Cardiac septum (tissue), 1 donor: Measurements from ENCODE around the gene ABCC12. TPM values are rescaled to one million over a fixed set of nuclear protein-coding genes. Genes with fewer than 3 reads are reported as not detected.
A peak's percentile ranks its signal among the peaks of the same experiment; 100 is the strongest.
"Not testable (repeated sequence)": the region's sequence is repeated elsewhere in the genome, so short reads cannot be mapped to it uniquely, and the experiment has no call there.

ENCODE experiments used
- DNase-seq: peaks from one replicate; pipeline ENCODE4 v3.0.0-alpha.2; 2020; ENCODE audit warnings: low spot score
- intact Hi-C: fragments of 100-400 bp; cut with DNase I; formaldehyde crosslinking; loops from one replicate; pipeline ENCODE4 v1.14.0; 2022
- total RNA-seq: library from RNA; stranded (reverse); fragmentation: NEBNext Ultra II Directional; extraction: Animal tissue kit (Norgen Biotek cat#: 25700); gene quantifications from one replicate; pipeline ENCODE4 v1.2.1, GENCODE V29; 2021
- donor health status: DM: no; HTN: no; CAD: no.

ABCC12 gene
- total RNA-seq, 1 donor from 2014 or later = not detected

DNA sequence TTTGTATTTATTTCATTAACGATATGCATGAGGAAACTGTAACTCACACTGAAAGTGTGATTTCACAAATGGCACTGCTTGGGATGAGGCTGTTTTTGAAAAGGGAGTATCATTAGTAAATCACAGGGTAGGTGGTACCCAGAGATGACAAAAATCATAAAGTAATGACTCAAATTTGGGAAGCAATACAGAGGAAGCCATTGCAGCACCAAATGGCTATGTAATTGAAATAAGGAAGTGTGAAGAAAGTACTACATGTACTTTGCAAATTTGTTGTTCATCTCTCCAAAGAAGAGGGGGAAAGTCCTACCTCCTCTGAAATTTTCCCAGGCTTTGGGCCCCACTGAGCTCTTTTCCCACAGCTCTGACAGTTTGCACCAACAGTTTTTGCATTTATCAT is 12.3 kb upstream of the ABCC12 start:
- DNase-seq = no peak
- intact Hi-C loops = loop anchor here (5.0 to 10.0 kb wide), 2 partner anchors 916 to 1213 kb away; no protein-coding TSS in a partner anchor

DNA sequence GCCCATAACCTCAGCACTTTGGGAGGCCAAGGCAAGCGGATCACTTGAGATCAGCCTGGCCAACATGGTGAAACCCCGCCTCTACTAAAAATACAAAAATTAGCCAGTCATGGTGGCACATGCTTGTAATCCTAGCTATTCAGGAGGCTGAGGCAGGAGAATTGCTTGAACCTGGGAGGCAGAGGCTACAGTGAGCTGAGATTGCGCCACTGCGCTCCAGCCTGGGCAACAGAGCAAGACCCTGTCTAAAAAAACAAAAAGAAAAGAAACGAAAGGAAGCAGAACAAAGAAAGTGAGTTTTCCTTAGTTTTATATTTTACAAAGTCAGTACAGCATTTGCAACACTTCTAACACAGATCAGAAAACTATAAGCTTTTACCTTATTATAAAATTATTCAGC is 10.8 kb upstream of the ABCC12 start:
- DNase-seq = not testable (repeated sequence)
- intact Hi-C loops = loop anchor here (5.0 to 10.0 kb wide), 2 partner anchors 914 to 1212 kb away; no protein-coding TSS in a partner anchor

DNA sequence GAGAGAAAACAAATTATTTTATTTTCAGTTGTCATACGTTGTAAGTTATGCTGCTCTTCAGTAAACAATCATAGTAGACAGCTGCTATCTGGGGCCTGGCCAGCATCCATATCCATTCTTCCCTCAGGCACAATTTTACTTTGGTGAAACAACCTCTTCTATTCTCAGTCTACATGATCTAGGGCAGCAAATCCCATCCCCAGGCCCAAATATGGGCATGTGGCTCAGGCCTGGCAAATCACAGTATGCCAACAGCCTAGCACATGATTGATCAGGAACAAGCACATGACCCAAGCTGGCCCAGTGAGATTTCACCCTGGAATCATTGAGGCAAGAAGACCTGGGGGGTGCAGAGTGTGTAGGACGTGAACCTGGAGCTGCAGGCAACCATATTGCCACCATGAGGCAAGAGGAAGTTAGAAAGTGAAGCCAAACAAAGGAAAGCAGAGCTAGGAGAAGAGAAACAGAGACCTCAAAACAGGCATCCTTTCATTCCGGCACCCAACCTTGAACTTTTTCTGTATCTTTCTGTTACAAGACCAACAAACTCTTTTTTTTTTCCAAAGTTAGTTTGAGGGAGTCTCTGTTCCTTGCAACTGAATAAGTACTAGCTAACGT is 10.3 kb upstream of the ABCC12 start:
- DNase-seq = no peak
- intact Hi-C loops = loop anchor here (5.0 to 10.0 kb wide), 2 partner anchors 914 to 1211 kb away; no protein-coding TSS in a partner anchor

DNA sequence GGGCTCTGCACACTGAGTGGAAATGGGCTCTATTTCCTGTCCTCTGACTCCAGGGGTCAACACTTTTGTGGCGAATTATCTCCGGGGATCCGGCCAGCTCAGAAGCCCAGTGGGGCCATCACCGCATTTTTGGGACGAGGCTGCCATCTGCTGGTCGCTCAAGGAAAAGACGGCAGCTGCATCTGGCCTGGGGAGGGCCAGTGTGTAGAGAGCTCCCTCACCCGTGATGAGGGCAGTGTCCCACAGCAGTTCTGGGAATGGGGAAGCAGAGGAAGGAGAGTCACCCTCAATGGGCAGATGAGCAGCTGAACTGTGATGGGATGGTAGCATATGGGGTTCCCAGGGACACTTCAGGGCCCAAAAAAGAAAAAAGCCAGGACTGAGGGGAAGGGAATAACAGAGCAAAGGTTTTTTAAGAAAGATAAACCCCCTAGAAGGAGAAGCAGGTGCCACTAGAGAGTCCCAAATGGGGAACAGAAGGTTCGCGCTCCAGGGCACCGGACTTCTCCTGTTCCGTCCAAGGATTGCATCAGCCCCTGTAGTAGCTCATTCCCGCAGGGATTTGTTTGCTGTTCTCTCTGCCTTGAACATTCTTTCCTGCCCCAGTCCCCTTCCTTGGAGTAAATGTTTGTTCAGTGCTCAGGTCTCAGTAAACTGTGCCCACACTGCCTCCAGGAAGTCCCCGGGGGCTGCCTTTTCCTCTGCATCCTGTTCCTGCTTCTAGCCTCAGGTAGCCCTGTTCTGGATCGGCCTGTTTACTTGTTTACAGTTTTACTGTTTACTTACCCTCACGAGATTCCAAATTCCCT is 9.3 kb upstream of the ABCC12 start:
- DNase-seq = peak; percentile 87
- intact Hi-C loops = loop anchor here (5.0 to 10.0 kb wide), 2 partner anchors 913 to 1210 kb away; no protein-coding TSS in a partner anchor

DNA sequence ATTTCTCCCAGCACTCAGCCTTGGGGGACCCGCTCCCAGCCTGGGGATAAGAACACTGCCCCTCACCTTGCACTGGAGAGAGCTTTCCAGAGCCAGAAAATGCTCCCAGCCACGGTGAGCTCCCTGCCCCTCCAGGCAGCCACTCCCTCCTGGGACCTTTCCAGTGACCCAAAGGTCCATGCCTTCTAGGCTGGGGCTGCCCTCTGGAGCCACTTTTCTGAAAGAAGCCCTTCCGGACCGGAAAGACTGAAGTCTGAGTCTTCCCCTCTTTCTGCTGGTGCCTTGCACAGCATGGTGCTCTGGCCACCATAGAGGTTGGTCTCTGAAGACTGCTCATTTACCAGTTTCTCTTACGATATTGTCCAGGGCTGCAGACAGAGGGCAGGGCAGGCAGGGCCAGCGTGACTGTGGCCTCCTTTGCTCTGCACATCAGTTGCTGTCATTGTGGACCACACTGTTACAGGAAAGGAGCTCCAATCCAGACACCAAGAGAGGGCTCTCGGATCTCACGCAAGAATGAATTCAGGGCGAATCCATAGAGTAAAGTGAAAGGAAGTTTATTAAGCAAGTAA is 7.1 kb upstream of the ABCC12 start:
- intact Hi-C loops = loop anchor here (10.0 kb wide), 1 partner anchor 1208 kb away; no protein-coding TSS in a partner anchor
- no peak for DNase-seq

DNA sequence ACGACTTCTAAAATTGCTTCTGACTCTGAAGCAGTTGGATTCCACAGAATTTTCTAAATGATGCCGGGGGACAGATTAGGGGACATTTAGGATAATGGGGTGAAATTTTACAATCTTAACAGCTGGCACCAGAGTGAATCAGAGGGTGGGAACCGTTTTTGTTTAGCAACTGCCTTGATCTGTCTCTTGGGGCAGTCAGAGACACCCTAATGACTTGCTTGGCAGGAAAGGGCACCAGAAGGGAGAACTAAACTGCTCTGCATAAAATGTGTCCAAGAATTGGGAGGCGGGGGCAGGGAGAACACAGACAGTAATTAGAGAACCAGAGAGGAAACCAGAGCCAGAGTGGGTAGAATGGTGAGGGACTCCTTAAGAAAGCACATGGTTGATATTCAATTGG is 6.1 kb upstream of the ABCC12 start:
- intact Hi-C loops = loop anchor here (10.0 kb wide), 1 partner anchor 1207 kb away; no protein-coding TSS in a partner anchor
- no peak for DNase-seq

DNA sequence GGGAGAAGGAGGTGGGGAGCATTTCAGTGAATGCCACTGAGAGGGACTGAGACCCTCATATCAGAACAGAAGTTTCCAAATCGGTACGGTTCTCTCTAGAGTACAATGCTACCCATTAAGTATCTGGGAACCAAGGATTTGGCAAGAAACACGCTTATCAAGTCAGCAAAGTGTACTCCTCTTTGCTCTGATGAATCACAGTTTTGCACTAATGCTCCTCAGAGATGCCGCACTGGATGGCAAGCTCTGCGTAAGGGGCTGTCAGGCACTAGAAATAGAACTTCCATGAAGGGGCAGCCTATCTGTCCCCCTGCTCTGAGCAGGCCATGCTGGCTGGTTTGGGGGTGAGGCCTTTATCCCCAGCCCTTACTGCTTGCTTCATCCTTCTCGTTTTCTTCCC is 4.8 kb upstream of the ABCC12 start:
- DNase-seq = no peak
- intact Hi-C loops = loop anchor here (10.0 kb wide), 1 partner anchor 1206 kb away; no protein-coding TSS in a partner anchor

DNA sequence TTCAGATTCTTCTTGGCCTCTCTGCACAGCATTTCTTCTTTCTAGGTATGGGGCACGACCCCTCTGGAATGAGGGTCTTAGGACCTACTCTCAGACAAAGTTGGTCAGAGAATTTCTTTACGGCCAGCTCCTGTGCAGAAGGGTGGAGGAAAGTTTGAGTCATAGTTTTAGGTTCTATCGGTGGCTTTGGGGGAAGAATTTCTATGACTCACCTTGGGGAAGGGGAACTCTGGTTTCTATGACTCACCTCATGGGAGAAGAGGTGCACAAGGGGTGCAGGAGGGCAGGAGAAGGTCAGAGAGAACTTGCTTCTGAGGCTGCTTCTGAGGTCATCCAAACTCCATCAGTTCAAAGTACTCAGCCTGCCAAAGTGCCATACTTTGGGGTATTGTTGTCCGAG is 2.5 kb upstream of the ABCC12 start:
- no peak for DNase-seq
- intact Hi-C loops = loop anchor here (5.0 kb wide), 2 partner anchors 1016 to 1121 kb away; partner anchors contain the start of gene NETO2

DNA sequence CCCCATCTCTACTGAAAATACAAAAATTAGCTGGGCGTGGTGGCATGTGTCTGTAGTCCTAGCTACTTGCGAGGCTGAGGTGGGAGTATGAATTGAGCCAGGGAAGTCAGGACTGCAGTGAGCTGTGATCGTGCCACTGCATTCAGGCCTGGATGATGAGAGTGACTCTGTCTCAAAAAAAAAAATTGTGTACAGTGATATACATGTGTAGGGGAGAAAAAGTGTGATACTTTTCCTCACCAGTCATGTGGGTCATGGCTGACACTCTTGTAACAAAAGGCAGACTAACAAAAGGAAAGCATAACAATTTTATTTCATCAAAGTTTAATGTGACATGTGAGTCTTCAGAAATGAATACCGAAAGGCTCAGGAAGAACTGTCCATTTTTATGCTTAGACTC is 2.0 kb upstream of the ABCC12 start:
- intact Hi-C loops = loop anchor here (5.0 kb wide), 2 partner anchors 1015 to 1120 kb away; partner anchors contain the start of gene NETO2
- DNase-seq = no peak

DNA sequence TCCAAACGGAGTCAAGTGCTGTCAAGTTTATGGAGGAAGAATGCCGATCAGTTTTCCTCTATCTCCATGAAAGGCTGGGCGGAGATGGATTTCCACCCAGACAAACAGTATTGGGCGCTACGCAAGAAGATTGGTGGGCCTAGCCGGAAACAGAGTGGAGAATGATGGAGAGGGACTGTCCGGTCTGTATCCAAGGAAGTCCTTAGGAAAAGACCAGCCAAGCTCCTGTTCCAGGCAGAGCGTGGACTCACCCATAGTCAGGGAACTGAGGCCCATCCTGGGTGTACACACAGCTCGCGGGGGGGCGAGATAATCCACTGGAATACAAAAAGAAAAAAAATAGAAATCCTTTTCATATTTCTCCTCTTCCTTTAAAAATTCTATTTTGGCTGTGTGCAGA is 1.5 kb upstream of the ABCC12 start:
- DNase-seq = no peak
- intact Hi-C loops = loop anchor here (5.0 kb wide), 2 partner anchors 1015 to 1120 kb away; partner anchors contain the start of gene NETO2

DNA sequence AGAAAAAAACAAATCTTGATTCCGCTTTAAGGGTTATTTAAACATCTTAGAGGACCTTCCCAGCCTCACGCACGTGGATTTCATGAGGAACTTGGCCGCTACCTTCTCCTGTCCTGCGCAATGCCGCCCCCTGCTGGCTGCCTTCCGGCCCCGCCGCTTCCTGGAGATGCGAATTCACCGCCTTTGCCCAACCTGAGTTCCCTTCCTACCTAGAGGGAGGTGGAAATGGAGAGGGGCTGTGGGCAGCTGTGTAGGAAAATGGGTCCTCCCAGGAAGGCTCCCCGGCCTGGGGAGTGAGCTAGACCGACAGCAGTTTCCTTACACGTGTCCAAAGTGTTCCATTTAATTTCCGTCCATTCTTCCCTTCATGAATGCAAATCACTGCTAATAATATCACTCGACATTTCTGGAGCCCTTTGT is 1.0 kb upstream of the ABCC12 start:
- intact Hi-C loops = loop anchor here (5.0 kb wide), 2 partner anchors 1014 to 1119 kb away; partner anchors contain the start of gene NETO2
- peak; percentile 91 for DNase-seq

DNA sequence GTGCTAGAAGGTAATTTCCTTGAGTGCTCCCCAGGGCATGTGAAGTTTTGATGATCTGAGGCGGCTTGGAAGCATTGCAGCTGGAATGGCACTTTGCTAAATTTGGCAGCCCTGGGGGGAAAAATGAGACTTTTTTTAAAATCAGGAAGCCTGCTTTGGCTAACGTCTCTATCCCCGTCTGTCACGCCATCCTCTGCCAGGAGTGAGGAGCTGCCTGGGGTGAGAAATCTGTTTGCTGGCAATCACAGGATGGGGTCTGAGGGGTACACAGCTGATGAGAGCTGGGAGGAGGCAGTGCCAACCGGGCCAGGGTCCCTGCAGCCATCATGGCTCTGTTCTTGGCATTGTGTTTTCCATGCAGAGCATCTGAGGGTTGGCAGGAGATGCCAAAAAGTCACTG is 2.0 kb downstream of the ABCC12 start:
- intact Hi-C loops = no loop called here
- no peak for DNase-seq

DNA sequence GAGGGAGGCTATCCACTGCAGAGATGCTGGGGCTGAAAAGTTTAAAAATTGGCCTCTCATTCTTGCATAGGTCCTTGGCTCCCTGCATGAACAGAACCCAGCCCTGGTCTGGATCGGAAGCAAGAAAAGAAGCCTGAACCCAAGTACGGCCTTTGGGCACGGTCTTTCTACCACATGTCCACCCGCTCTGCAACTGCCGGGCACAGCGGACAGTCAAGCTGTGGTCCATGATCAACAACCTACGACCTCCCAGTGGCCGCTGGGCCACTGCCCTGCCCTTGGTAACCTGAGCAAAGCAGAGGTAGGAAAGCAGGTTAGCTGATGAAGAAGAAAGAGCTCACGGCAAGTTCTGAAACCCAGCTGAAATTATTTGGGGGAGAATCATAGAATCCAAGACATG is 3.6 kb downstream of the ABCC12 start:
- no peak for DNase-seq
- intact Hi-C loops = no loop called here

DNA sequence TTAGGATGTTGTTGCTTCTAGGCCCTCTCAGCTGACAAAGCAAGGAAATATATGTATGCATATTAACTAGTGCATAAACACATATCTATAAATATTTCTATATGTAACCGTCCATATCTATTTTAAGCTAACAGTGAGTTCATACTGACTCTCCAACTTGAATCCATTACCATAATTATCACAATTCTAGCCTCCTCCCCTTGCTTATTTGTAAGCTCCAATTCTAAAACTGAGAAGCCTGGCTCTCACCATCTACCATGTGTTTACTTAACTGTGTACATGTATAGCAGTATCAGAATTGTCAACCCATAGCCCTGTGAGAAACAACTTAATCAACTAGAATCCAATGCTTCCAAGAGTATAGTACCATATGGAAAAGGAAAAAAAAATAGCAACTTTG is 5.1 kb downstream of the ABCC12 start:
- intact Hi-C loops = no loop called here
- DNase-seq = no peak

DNA sequence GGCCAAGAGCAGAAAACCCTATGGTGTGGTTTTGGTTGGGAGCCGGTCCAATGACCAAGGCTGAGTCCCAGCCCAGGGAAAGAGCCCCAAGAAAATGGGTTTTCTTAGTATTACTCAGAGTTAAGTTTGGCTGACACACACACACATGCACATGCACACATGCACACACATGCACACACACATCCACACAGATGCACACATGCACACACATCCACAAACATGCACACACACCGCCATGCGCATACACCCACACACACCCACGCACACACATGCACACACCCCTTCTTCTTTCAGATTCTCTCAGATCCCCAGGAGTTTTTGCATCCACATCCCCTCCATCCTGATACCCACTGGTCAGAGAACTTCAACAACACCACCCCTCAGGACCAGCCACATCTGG is 9.1 kb downstream of the ABCC12 start:
- intact Hi-C loops = no loop called here
- DNase-seq = no peak

DNA sequence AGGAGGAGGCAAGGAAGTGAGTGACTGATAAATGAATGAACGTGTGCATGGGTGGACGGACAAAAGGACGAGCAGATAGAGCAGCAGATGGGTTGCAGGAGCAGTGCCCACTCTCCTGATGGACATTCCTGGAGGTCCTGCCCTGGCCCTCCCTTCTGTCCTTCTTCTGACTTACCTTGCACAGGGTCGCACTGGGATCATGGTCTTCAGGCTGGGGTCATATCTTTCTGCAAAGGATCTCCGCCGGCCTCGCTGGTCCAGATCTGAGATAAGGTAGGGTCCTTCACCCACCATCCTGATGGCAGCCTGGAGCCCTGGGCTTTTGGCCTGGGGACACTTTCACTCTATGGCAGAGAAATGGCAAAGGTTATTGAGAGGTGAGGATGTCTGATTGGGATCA is 9.7 kb downstream of the ABCC12 start:
- no peak for DNase-seq
- intact Hi-C loops = no loop called here

DNA sequence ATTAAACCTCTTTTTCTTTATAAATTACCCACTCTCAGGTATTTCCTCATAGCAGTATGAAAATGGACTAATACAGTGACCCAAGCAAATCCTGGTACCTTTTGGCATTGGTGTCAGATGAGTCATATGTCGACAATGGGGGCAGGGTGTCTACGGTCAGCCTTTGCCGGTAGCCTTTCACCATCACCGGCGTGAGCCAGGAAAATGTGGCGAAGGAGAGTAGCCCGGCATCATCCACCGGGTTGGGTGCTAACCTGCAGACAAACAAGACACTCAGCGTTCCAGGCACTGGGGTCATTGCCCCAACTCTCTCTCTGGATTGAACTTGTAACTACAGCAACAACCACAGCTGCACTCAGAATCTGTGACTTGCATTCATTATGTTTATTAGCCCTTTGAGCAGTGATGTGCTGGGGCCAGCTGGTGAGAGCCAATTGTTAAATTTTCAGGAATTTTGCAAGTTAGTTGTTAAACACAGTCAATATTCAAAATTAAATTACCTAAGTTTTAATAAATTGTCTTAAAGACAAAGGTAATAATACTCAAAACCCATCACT is 11.9 kb downstream of the ABCC12 start:
- intact Hi-C loops = no loop called here
- no peak for DNase-seq

DNA sequence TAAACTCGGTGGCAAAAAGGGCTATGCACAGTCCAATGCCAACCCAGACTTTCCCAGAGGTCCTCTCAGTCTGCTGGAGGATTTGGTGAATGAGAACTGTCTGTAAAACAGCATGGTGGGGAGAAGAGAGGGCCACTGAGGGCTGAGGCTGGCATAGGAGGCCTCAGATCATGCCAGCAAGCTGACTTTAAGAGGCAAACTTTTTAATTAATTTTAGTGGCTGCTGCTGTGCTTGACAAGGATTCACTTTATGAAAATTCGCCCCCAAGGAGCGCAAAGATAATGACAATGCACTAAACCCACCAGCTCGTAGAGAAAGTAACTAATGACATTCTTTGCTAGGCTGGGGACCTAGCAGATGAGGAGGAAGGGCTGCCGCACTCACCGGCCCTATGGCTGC is 15.0 kb downstream of the ABCC12 start:
- intact Hi-C loops = no loop called here
- DNase-seq = no peak

DNA sequence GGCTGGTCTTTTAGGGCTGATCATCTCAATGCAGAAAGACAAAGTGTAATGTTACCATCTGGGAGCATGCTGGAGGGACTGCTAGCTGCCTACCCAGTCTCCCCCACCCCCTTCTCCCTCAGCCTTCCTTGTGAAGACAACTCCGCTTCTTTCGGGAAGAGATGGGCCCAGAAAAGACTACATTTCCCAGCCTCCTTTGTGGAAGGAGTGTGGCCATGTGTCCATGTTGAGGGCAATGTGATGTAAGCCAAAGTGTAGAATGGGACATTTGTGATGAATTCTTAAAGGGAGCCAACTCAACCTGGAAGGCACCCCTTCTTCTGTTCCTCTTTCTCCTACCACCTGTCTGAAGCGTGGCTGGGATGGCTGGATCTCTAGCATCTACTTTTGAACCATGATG is 16.3 kb downstream of the ABCC12 start:
- intact Hi-C loops = no loop called here

DNA sequence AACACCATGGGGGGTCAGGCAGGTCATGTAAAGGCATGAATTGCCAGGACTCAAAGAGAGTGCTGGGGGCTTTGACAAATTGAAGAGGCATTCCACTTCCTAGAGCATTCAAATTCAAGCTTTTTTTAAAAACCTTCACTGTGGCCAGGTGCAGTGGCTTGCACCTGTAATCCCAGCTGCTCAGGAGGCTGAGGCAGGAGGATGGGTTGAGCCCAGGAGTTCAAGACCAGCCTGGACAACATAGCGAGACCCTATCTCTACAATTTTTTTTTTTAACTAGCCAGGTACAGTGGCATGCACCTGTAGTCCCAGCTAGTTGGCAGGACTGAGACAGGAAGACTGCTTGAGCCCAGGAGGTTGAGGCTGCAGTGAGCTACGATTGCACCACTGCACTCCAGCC is 17.2 kb downstream of the ABCC12 start:
- intact Hi-C loops = no loop called here
- no peak for DNase-seq

More for the DNA sequence above, 16.3 kb downstream of the ABCC12 start:
- DNase-seq = no peak
